Trophoblast cell (in vitro differentiated cells and primary cell): ENCODE data around the gene ADPRS.

ENCODE experiments used
- DNase-seq, 2 donors: peaks; one replicate each; pipeline ENCODE4 v3.0.0-alpha.2; 2016
- H2AFZ ChIP-seq: 2 replicates; pipeline ENCODE4 v1.6.1; 2013; ENCODE audit warnings: low read length, moderate library complexity, mild to moderate bottlenecking; ENCODE audit not compliant: insufficient read depth, poor library complexity
- H2AK5ac ChIP-seq: 2 replicates; pipeline ENCODE4 v1.6.1; 2013; ENCODE audit warnings: mild to moderate bottlenecking, low read length
- H2BK120ac ChIP-seq: 2 replicates; pipeline ENCODE4 v1.6.1; 2013; ENCODE audit warnings: low read length, mild to moderate bottlenecking, moderate library complexity; ENCODE audit not compliant: insufficient read depth, poor library complexity
- H2BK12ac ChIP-seq: 2 replicates; pipeline ENCODE4 v1.6.1; 2013; ENCODE audit warnings: mild to moderate bottlenecking, low read length, moderate library complexity
- H2BK5ac ChIP-seq: 2 replicates; pipeline ENCODE4 v1.6.1; 2013; ENCODE audit warnings: low read length, low read depth, moderate library complexity, mild to moderate bottlenecking; ENCODE audit not compliant: poor library complexity
- H3K14ac ChIP-seq: 2 replicates; pipeline ENCODE4 v1.6.1; 2013; ENCODE audit warnings: mild to moderate bottlenecking, low read length
- H3K18ac ChIP-seq: 2 replicates; pipeline ENCODE4 v1.6.1; 2013; ENCODE audit warnings: mild to moderate bottlenecking, low read length
- H3K23ac ChIP-seq: 2 replicates; pipeline ENCODE4 v1.6.1; 2013; ENCODE audit warnings: low read length
- H3K27ac ChIP-seq: 2 replicates; pipeline ENCODE4 v1.5.1; 2013; ENCODE audit warnings: low read depth, mild to moderate bottlenecking, inconsistent platforms, low read length, moderate library complexity
- H3K27me3 ChIP-seq: 2 replicates; pipeline ENCODE4 v1.6.1; 2013; ENCODE audit warnings: inconsistent platforms, mild to moderate bottlenecking, low read length, moderate library complexity; ENCODE audit not compliant: insufficient read depth
- H3K36me3 ChIP-seq, 2 experiments: 1 replicate in 1 of 2; 2 replicates in 1 of 2; pipeline ENCODE4 v1.6.1; 2013; ENCODE audit warnings: low read length in 2 of 2, mild to moderate bottlenecking in 2 of 2, moderate library complexity in 1 of 2; ENCODE audit not compliant: insufficient read depth in 2 of 2, control insufficient read depth in 1 of 2
- H3K4ac ChIP-seq: 2 replicates; pipeline ENCODE4 v1.6.1; 2013; ENCODE audit warnings: low read depth, mild to moderate bottlenecking, low read length, moderate library complexity
- H3K4me1 ChIP-seq, 2 experiments: 1 replicate in 1 of 2; 2 replicates in 1 of 2; pipeline ENCODE4 v1.6.1; 2013; ENCODE audit warnings: low read length in 2 of 2, mild to moderate bottlenecking in 2 of 2, moderate library complexity in 1 of 2; ENCODE audit not compliant: insufficient read depth in 2 of 2, control insufficient read depth in 1 of 2
- H3K4me2 ChIP-seq: 2 replicates; pipeline ENCODE4 v1.6.1; 2013; ENCODE audit warnings: inconsistent platforms, mild to moderate bottlenecking, low read length, moderate library complexity
- H3K4me3 ChIP-seq: 2 replicates; pipeline ENCODE4 v1.5.1; 2013; ENCODE audit warnings: mild to moderate bottlenecking, low read depth, low read length, inconsistent platforms
- H3K79me1 ChIP-seq: one replicate; pipeline ENCODE4 v1.6.1; 2013; ENCODE audit warnings: low read length
- H3K79me2 ChIP-seq: 2 replicates; pipeline ENCODE4 v1.6.1; 2013; ENCODE audit warnings: low read length, mild to moderate bottlenecking; ENCODE audit not compliant: control insufficient read depth, insufficient read depth, poor library complexity
- H3K9ac ChIP-seq: 2 replicates; pipeline ENCODE4 v1.6.1; 2013; ENCODE audit warnings: mild to moderate bottlenecking, low read length
- H3K9me3 ChIP-seq: 2 replicates; pipeline ENCODE4 v1.6.1; 2013; ENCODE audit warnings: low read depth, mild to moderate bottlenecking, control low read depth, inconsistent platforms, low read length; ENCODE audit not compliant: insufficient read depth
- H4K12ac ChIP-seq: 2 replicates; pipeline ENCODE4 v1.6.1; 2013; ENCODE audit warnings: low read depth, mild to moderate bottlenecking, low read length, moderate library complexity
- H4K8ac ChIP-seq: 2 replicates; pipeline ENCODE4 v1.6.1; 2013; ENCODE audit warnings: low read depth, mild to moderate bottlenecking, low read length, moderate library complexity
- H4K91ac ChIP-seq: one replicate; pipeline ENCODE4 v1.6.1; 2013; ENCODE audit warnings: low read depth, mild to moderate bottlenecking, low read length, moderate library complexity
- WGBS: extraction: QIAGEN DNeasy Blood & Tissue Kit; methylation state at CpG from one replicate; pipeline ENCODE4 v1.1.7; 2013; ENCODE audit warnings: missing lambda C conversion rate; ENCODE audit not compliant: insufficient read length, insufficient coverage; ENCODE audit errors: extremely low coverage; 5-methylcytosine and 5-hydroxymethylcytosine counted together

The ADPRS gene

DNA sequence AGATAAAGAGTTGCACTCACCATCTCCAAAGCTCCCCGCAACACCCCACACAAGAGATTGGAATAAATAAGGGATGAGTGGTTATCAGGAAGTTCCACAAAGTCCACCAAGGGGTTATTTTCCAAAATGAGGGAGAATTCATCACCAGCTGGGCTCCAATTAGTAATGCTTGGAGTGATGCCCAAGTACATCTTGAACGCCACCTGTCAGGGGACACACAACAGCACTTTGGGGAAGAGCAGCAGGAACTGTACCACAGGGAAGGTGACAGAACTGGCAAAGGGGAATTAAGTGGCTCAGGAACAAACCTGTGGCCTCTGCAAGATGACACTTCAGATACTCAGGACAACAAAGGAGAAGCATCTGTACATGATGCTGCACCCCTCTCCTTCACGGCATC lies 49.1 kb downstream of the ADPRS start:
- Histone ChIP-seq H4K8ac (no peak overlapping the region), H2AK5ac (no peak overlapping the region), H2AFZ (no peak overlapping the region), H3K9me3 (no peaks in the 10 kb centered on the region), H3K79me1 (no peaks in the 10 kb centered on the region), H3K9ac (no peak overlapping the region), H3K14ac (no peak overlapping the region), H3K4ac (no peak overlapping the region), H4K91ac (no peak overlapping the region), H4K12ac (no peak overlapping the region), H2BK5ac (no peak overlapping the region), H3K23ac (no peak overlapping the region), H2BK120ac (no peak overlapping the region), H3K4me1 (peaks cover 0 to 10% of the 10 kb centered on the region in 2 experiments), H3K27ac (no peak overlapping the region), H3K4me2 (no peak overlapping the region), H3K27me3 (no peaks in the 10 kb centered on the region), H3K79me2 (no peaks in the 10 kb centered on the region), H3K4me3 (no peak overlapping the region), H3K18ac (no peak overlapping the region), H2BK12ac (no peak overlapping the region), H3K36me3 (peaks cover 12 to 27% of the 10 kb centered on the region in 2 experiments)
- no peak for DNase-seq
- no CpG with 5 or more reads among the region's 3 CpGs for WGBS

- no CpG with 5 or more reads among the region's 5 CpGs for WGBS
Measured at GRCh38 chr1:36139521-36139920, 50.8 kb downstream of the ADPRS start.

GRCh38 chr1:36142121-36142520 lies 53.4 kb downstream of the ADPRS start:
- Histone ChIP-seq H3K4me1 (no peaks in the 10 kb centered on the region), H3K4me3 (no peak overlapping the region), H3K18ac (no peak overlapping the region), H2BK120ac (no peak overlapping the region), H4K12ac (no peak overlapping the region), H2BK12ac (no peak overlapping the region), H4K8ac (no peak overlapping the region), H4K91ac (no peak overlapping the region), H2AFZ (no peak overlapping the region), H3K79me1 (no peaks in the 10 kb centered on the region), H3K9ac (no peak overlapping the region), H3K79me2 (no peaks in the 10 kb centered on the region), H3K4me2 (no peak overlapping the region), H3K36me3 (peaks cover 10 to 19% of the 10 kb centered on the region in 2 experiments), H3K14ac (no peak overlapping the region), H3K9me3 (no peaks in the 10 kb centered on the region), H3K27ac (no peak overlapping the region), H3K4ac (no peak overlapping the region), H3K23ac (no peak overlapping the region), H2AK5ac (no peak overlapping the region), H3K27me3 (no peaks in the 10 kb centered on the region), H2BK5ac (no peak overlapping the region)
- WGBS, result no CpG with 5 or more reads among the region's 1 CpG
- DNase-seq, result no peak

More at GRCh38 chr1:36139521-36139920, 50.8 kb downstream of the ADPRS start:
- no peaks in the 10 kb centered on the region for H3K27me3 ChIP-seq
- H4K12ac ChIP-seq, result no peak overlapping the region
- no peak for DNase-seq
- no peak overlapping the region for H2AK5ac ChIP-seq
- peaks cover 0 to 2% of the 10 kb centered on the region in 2 experiments for H3K4me1 ChIP-seq
- H2BK5ac ChIP-seq, result no peak overlapping the region
- no peak overlapping the region for H4K91ac ChIP-seq
- H3K9ac ChIP-seq, result no peak overlapping the region
- no peak overlapping the region for H3K18ac ChIP-seq
- H2BK120ac ChIP-seq, result no peak overlapping the region
- H3K4me3 ChIP-seq, result no peak overlapping the region
- no peak overlapping the region for H2AFZ ChIP-seq
- H3K79me1 ChIP-seq, result no peaks in the 10 kb centered on the region
- H2BK12ac ChIP-seq, result no peak overlapping the region
- peaks cover 12 to 27% of the 10 kb centered on the region in 2 experiments for H3K36me3 ChIP-seq
- no peak overlapping the region for H3K4me2 ChIP-seq
- H3K14ac ChIP-seq, result no peak overlapping the region
- H3K27ac ChIP-seq, result no peak overlapping the region
- no peak overlapping the region for H4K8ac ChIP-seq
- H3K79me2 ChIP-seq, result no peaks in the 10 kb centered on the region
- no peak overlapping the region for H3K4ac ChIP-seq
- no peak overlapping the region for H3K23ac ChIP-seq
- no peaks in the 10 kb centered on the region for H3K9me3 ChIP-seq

GRCh38 chr1:36143424-36143823 lies 54.7 kb downstream of the ADPRS start:
- Histone ChIP-seq H3K9ac (no peak overlapping the region), H4K12ac (no peak overlapping the region), H2BK5ac (no peak overlapping the region), H3K79me2 (no peaks in the 10 kb centered on the region), H3K14ac (no peak overlapping the region), H3K27me3 (no peaks in the 10 kb centered on the region), H2AFZ (no peak overlapping the region), H2AK5ac (no peak overlapping the region), H2BK120ac (no peak overlapping the region), H3K4me3 (no peak overlapping the region), H3K4ac (no peak overlapping the region), H4K91ac (no peak overlapping the region), H3K4me1 (peaks cover under 1 to 1% of the 10 kb centered on the region in 2 experiments), H2BK12ac (no peak overlapping the region), H3K23ac (no peak overlapping the region), H3K79me1 (no peaks in the 10 kb centered on the region), H3K4me2 (no peak overlapping the region), H4K8ac (no peak overlapping the region), H3K9me3 (no peaks in the 10 kb centered on the region), H3K36me3 (peaks cover 4 to 7% of the 10 kb centered on the region in 2 experiments), H3K27ac (no peak overlapping the region), H3K18ac (no peak overlapping the region)
- DNase-seq, result no peak
- WGBS, result no CpG with 5 or more reads among the region's 4 CpGs
